NK-92 (cell line): ENCODE measurements around the gene SERPINB12.

ENCODE experiments used
- DNase-seq: peaks from one replicate; lab custom pipeline; 2025; ENCODE audit not compliant: unreplicated experiment; lab: John Stamatoyannopoulos, UW

The SERPINB12 gene

GRCh38 chr18:63596964-63597363 lies 54.8 kb downstream of the SERPINB12 start:
- no peak for DNase-seq

GRCh38 chr18:63603355-63603754 lies 61.2 kb downstream of the SERPINB12 start:
- no peak for DNase-seq

- no peak for DNase-seq
Measured at GRCh38 chr18:63603772-63604171, 61.6 kb downstream of the SERPINB12 start.

GRCh38 chr18:63604791-63605567 lies 62.8 kb downstream of the SERPINB12 start:
- no peak for DNase-seq

- no peak for DNase-seq
Measured at GRCh38 chr18:63606526-63606925, 64.4 kb downstream of the SERPINB12 start.

- no peak for DNase-seq
Measured at GRCh38 chr18:63613420-63613819, 71.3 kb downstream of the SERPINB12 start.

- DNase-seq, result no peak
Measured at GRCh38 chr18:63617049-63617914, 75.1 kb downstream of the SERPINB12 start.

- DNase-seq, result no peak
Measured at GRCh38 chr18:63617915-63618234, 75.7 kb downstream of the SERPINB12 start.
